Stimulated activated memory B cell treated with anti-CD40 and anti-IgM and Interleukin-4, amounts not matched to agents 10 μg/mL and 1 μg/mL and 100 μg/mL, for 72 hours (primary cell): Measurements from ENCODE around the gene TOGARAM2.
"Not testable (repeated sequence)": the region's sequence is repeated elsewhere in the genome, so short reads cannot be mapped to it uniquely, and the experiment has no call there.

ENCODE experiments used
- ATAC-seq: fragments of 150-1000 bp; cut with Tn5 transposase; 2 replicates; pipeline ENCODE4 v1.10.0; 2021
- H3K27ac Mint-ChIP-seq: one replicate; pipeline ENCODE4 v1.8.0; 2022; ENCODE audit warnings: mild to moderate bottlenecking, mixed read lengths
- H3K27me3 Mint-ChIP-seq: one replicate; pipeline ENCODE4 v1.8.0; 2022; ENCODE audit warnings: mixed read lengths
- H3K36me3 Mint-ChIP-seq: one replicate; pipeline ENCODE4 v1.8.0; 2022; ENCODE audit warnings: mixed read lengths
- H3K4me1 Mint-ChIP-seq: one replicate; pipeline ENCODE4 v1.8.0; 2022; ENCODE audit warnings: mixed read lengths
- H3K4me3 Mint-ChIP-seq: one replicate; pipeline ENCODE4 v1.8.0; 2022; ENCODE audit warnings: mild to moderate bottlenecking, moderate library complexity, mixed read lengths
- H3K9me3 Mint-ChIP-seq: one replicate; pipeline ENCODE4 v1.8.0; 2022; ENCODE audit warnings: mixed read lengths

The TOGARAM2 gene

GRCh38 chr2:28962505-28962904 is 18.6 kb upstream of the TOGARAM2 start:
- H3K27ac Mint-ChIP-seq: no peak overlapping the region
- ATAC-seq: no peak
- no peaks in the 10 kb centered on the region for H3K9me3 Mint-ChIP-seq

GRCh38 chr2:28970464-28971160 is 10.5 kb upstream of the TOGARAM2 start:
- Mint-ChIP-seq H3K36me3 (no peaks in the 10 kb centered on the region), H3K27me3 (peaks cover 35% of the 10 kb centered on the region), H3K27ac (no peak overlapping the region), H3K4me3 (no peak overlapping the region), H3K9me3 (peaks cover 4% of the 10 kb centered on the region), H3K4me1 (no peaks in the 10 kb centered on the region)
- ATAC-seq: no peak

More at GRCh38 chr2:28962505-28962904, 18.6 kb upstream of the TOGARAM2 start:
- Mint-ChIP-seq H3K36me3 (no peaks in the 10 kb centered on the region), H3K4me1 (no peaks in the 10 kb centered on the region), H3K27me3 (no peaks in the 10 kb centered on the region), H3K4me3 (no peak overlapping the region)

GRCh38 chr2:28972778-28973335 is 8.2 kb upstream of the TOGARAM2 start:
- Mint-ChIP-seq H3K27me3 (peaks cover 50% of the 10 kb centered on the region), H3K4me3 (no peak overlapping the region), H3K9me3 (peaks cover 4% of the 10 kb centered on the region), H3K27ac (no peak overlapping the region), H3K36me3 (no peaks in the 10 kb centered on the region), H3K4me1 (no peaks in the 10 kb centered on the region)
- ATAC-seq: peak; percentile 36

GRCh38 chr2:28974252-28974651 is 6.8 kb upstream of the TOGARAM2 start:
- no peak for ATAC-seq
- no peaks in the 10 kb centered on the region for H3K36me3 Mint-ChIP-seq

GRCh38 chr2:28975671-28976070 is 5.4 kb upstream of the TOGARAM2 start:
- H3K27me3 Mint-ChIP-seq: peaks cover 40% of the 10 kb centered on the region
- no peaks in the 10 kb centered on the region for H3K36me3 Mint-ChIP-seq
- no peak overlapping the region for H3K4me3 Mint-ChIP-seq
- no peak for ATAC-seq
- peaks cover 4% of the 10 kb centered on the region for H3K9me3 Mint-ChIP-seq
- no peak overlapping the region for H3K27ac Mint-ChIP-seq
- H3K4me1 Mint-ChIP-seq: no peaks in the 10 kb centered on the region

More at GRCh38 chr2:28974252-28974651, 6.8 kb upstream of the TOGARAM2 start:
- Mint-ChIP-seq H3K27me3 (peaks cover 48% of the 10 kb centered on the region), H3K27ac (no peak overlapping the region), H3K4me3 (no peak overlapping the region), H3K9me3 (peaks cover 4% of the 10 kb centered on the region), H3K4me1 (no peaks in the 10 kb centered on the region)

- ATAC-seq: no peak
- Mint-ChIP-seq H3K27ac (no peak overlapping the region), H3K4me1 (no peaks in the 10 kb centered on the region)
Observed at GRCh38 chr2:28976584-28976983, 4.5 kb upstream of the TOGARAM2 start.

GRCh38 chr2:28977176-28977875 is 3.8 kb upstream of the TOGARAM2 start:
- Mint-ChIP-seq H3K9me3 (peaks cover 4% of the 10 kb centered on the region), H3K36me3 (no peaks in the 10 kb centered on the region), H3K27ac (no peak overlapping the region), H3K4me3 (no peak overlapping the region), H3K4me1 (no peaks in the 10 kb centered on the region), H3K27me3 (peaks cover 40% of the 10 kb centered on the region)
- ATAC-seq: no peak

More at GRCh38 chr2:28976584-28976983, 4.5 kb upstream of the TOGARAM2 start:
- peaks cover 4% of the 10 kb centered on the region for H3K9me3 Mint-ChIP-seq
- no peaks in the 10 kb centered on the region for H3K36me3 Mint-ChIP-seq
- peaks cover 40% of the 10 kb centered on the region for H3K27me3 Mint-ChIP-seq
- no peak overlapping the region for H3K4me3 Mint-ChIP-seq

- H3K4me3 Mint-ChIP-seq, H3K36me3 Mint-ChIP-seq, H3K4me1 Mint-ChIP-seq, H3K9me3 Mint-ChIP-seq, H3K27ac Mint-ChIP-seq, ATAC-seq: not testable (repeated sequence)
- peaks cover 34% of the 10 kb centered on the region for H3K27me3 Mint-ChIP-seq
Observed at GRCh38 chr2:28978001-28978400, 3.1 kb upstream of the TOGARAM2 start.

GRCh38 chr2:28978606-28979005 is 2.5 kb upstream of the TOGARAM2 start:
- Mint-ChIP-seq H3K4me3 (no peak overlapping the region), H3K27ac (no peak overlapping the region), H3K9me3 (no peaks in the 10 kb centered on the region), H3K27me3 (peaks cover 28% of the 10 kb centered on the region), H3K4me1 (no peaks in the 10 kb centered on the region), H3K36me3 (no peaks in the 10 kb centered on the region)
- ATAC-seq: no peak

GRCh38 chr2:28979041-28979440 is 2.1 kb upstream of the TOGARAM2 start:
- Mint-ChIP-seq H3K4me1 (no peaks in the 10 kb centered on the region), H3K36me3 (no peaks in the 10 kb centered on the region), H3K9me3 (no peaks in the 10 kb centered on the region), H3K27ac (no peak overlapping the region), H3K27me3 (peaks cover 26% of the 10 kb centered on the region), H3K4me3 (no peak overlapping the region)
- no peak for ATAC-seq

GRCh38 chr2:28979576-28980366 is 1.3 kb upstream of the TOGARAM2 start:
- Mint-ChIP-seq H3K36me3 (no peaks in the 10 kb centered on the region), H3K4me3 (no peak overlapping the region), H3K9me3 (no peaks in the 10 kb centered on the region), H3K4me1 (no peaks in the 10 kb centered on the region), H3K27ac (no peak overlapping the region), H3K27me3 (peaks cover 26% of the 10 kb centered on the region)
- ATAC-seq: no peak

GRCh38 chr2:28980368-28981015 is 606 bp upstream of the TOGARAM2 start:
- no peak for ATAC-seq
- Mint-ChIP-seq H3K27ac (no peak overlapping the region), H3K4me3 (no peak overlapping the region), H3K27me3 (peaks cover 22% of the 10 kb centered on the region), H3K9me3 (no peaks in the 10 kb centered on the region), H3K36me3 (no peaks in the 10 kb centered on the region), H3K4me1 (no peaks in the 10 kb centered on the region)

- H3K9me3 Mint-ChIP-seq: no peaks in the 10 kb centered on the region
- no peaks in the 10 kb centered on the region for H3K36me3 Mint-ChIP-seq
- H3K4me3 Mint-ChIP-seq: no peak overlapping the region
- ATAC-seq: peak; percentile 35
- no peaks in the 10 kb centered on the region for H3K4me1 Mint-ChIP-seq
- H3K27me3 Mint-ChIP-seq: peaks cover 10% of the 10 kb centered on the region
- no peak overlapping the region for H3K27ac Mint-ChIP-seq
Observed at GRCh38 chr2:28981620-28982376, 700 bp downstream of the TOGARAM2 start.

- no peak overlapping the region for H3K27ac Mint-ChIP-seq
- H3K9me3 Mint-ChIP-seq: no peaks in the 10 kb centered on the region
- H3K36me3 Mint-ChIP-seq: no peaks in the 10 kb centered on the region
- no peak overlapping the region for H3K4me3 Mint-ChIP-seq
- H3K4me1 Mint-ChIP-seq: no peaks in the 10 kb centered on the region
- peaks cover 9% of the 10 kb centered on the region for H3K27me3 Mint-ChIP-seq
- ATAC-seq: no peak
Observed at GRCh38 chr2:28982381-28982950, 1.4 kb downstream of the TOGARAM2 start.
